Measurements from ENCODE around the gene SASH1. TPM values are rescaled to one million over a fixed set of nuclear protein-coding genes. Genes with fewer than 3 reads are reported as not detected.

The SASH1 gene
- total RNA-seq, 2 donors from 2014 or later = 4.6 to 12.4 TPM

GRCh38 chr6:148423133-148423532 is 80.5 kb downstream of the SASH1 start:
- WGBS, 2 experiments (ENCODE audit: insufficient coverage in 1 of 2, insufficient read length in 1 of 2) = 100% methylated on average over 4 of the region's 4 CpGs; no CpG with 5 or more reads in 1 of the 2 experiments
- no peaks in the 10 kb centered on the region for H3K4me1 Mint-ChIP-seq
- no peak overlapping the region for H3K9ac ChIP-seq (ENCODE audit: extremely low read depth, low read length, poor library complexity, severe bottlenecking)

GRCh38 chr6:148423601-148424270 is 81.1 kb downstream of the SASH1 start:
- Histone ChIP-seq H3K9ac (ENCODE audit: extremely low read depth, low read length, poor library complexity, severe bottlenecking) (no peak overlapping the region), H3K9me3 (ENCODE audit: control insufficient read depth, low read length) (no peaks in the 10 kb centered on the region), H3K27ac (ENCODE audit: low read depth, low read length) (peak overlapping the region; percentile 39), H3K4me3 (ENCODE audit: low read length) (no peak overlapping the region), H3K36me3 (ENCODE audit: control insufficient read depth, insufficient read depth, low read length) (no peaks in the 10 kb centered on the region), H3K27me3 (ENCODE audit: control insufficient read depth, insufficient read depth, low read length, poor library complexity, severe bottlenecking) (no peaks in the 10 kb centered on the region), H3K4me1 (ENCODE audit: control insufficient read depth, insufficient read depth, low read length) (no peaks in the 10 kb centered on the region)
- H3K27ac Mint-ChIP-seq = no peak overlapping the region
- no peak for DNase-seq
- no peak for TF ChIP-seq CTCF (conservative IDR thresholded peaks at IDR 0.05)
- WGBS, 2 experiments (ENCODE audit: insufficient coverage in 1 of 2, insufficient read length in 1 of 2) = 88 to 97% methylated on average over 4 to 9 of the region's 9 CpGs
- no peaks in the 10 kb centered on the region for H3K27me3 Mint-ChIP-seq (ENCODE audit: insufficient read depth)
- no peaks in the 10 kb centered on the region for H3K36me3 Mint-ChIP-seq (ENCODE audit: low read depth)
- no peak overlapping the region for H3K4me3 Mint-ChIP-seq
- no peaks in the 10 kb centered on the region for H3K4me1 Mint-ChIP-seq
- H3K9me3 Mint-ChIP-seq = no peaks in the 10 kb centered on the region

More at GRCh38 chr6:148423133-148423532, 80.5 kb downstream of the SASH1 start:
- no peaks in the 10 kb centered on the region for H3K9me3 Mint-ChIP-seq
- no peak overlapping the region for H3K4me3 Mint-ChIP-seq
- Histone ChIP-seq H3K4me3 (ENCODE audit: low read length) (no peak overlapping the region), H3K27me3 (ENCODE audit: control insufficient read depth, insufficient read depth, low read length, poor library complexity, severe bottlenecking) (no peaks in the 10 kb centered on the region), H3K27ac (ENCODE audit: low read depth, low read length) (peak overlapping the region; percentile 39), H3K4me1 (ENCODE audit: control insufficient read depth, insufficient read depth, low read length) (no peaks in the 10 kb centered on the region), H3K36me3 (ENCODE audit: control insufficient read depth, insufficient read depth, low read length) (no peaks in the 10 kb centered on the region), H3K9me3 (ENCODE audit: control insufficient read depth, low read length) (no peaks in the 10 kb centered on the region)
- no peak for TF ChIP-seq CTCF (conservative IDR thresholded peaks at IDR 0.05)
- DNase-seq = no peak
- no peaks in the 10 kb centered on the region for H3K36me3 Mint-ChIP-seq (ENCODE audit: low read depth)
- no peak overlapping the region for H3K27ac Mint-ChIP-seq
- H3K27me3 Mint-ChIP-seq (ENCODE audit: insufficient read depth) = no peaks in the 10 kb centered on the region

- H3K27ac ChIP-seq (ENCODE audit: low read depth, low read length) = no peak overlapping the region
- no peak for DNase-seq
- Mint-ChIP-seq H3K9me3 (no peaks in the 10 kb centered on the region), H3K27ac (no peak overlapping the region), H3K4me3 (no peak overlapping the region), H3K27me3 (ENCODE audit: insufficient read depth) (no peaks in the 10 kb centered on the region), H3K36me3 (ENCODE audit: low read depth) (no peaks in the 10 kb centered on the region), H3K4me1 (no peaks in the 10 kb centered on the region)
- no peak overlapping the region for H3K4me3 ChIP-seq (ENCODE audit: low read length)
- no peaks in the 10 kb centered on the region for H3K9me3 ChIP-seq (ENCODE audit: control insufficient read depth, low read length)
- H3K9ac ChIP-seq (ENCODE audit: extremely low read depth, low read length, poor library complexity, severe bottlenecking) = no peak overlapping the region
- no peaks in the 10 kb centered on the region for H3K4me1 ChIP-seq (ENCODE audit: control insufficient read depth, insufficient read depth, low read length)
- no peaks in the 10 kb centered on the region for H3K27me3 ChIP-seq (ENCODE audit: control insufficient read depth, insufficient read depth, low read length, poor library complexity, severe bottlenecking)
- 100% methylated on average over 1 of the region's 2 CpGs; no CpG with 5 or more reads in 1 of the 2 experiments for WGBS, 2 experiments (ENCODE audit: insufficient coverage in 1 of 2, insufficient read length in 1 of 2)
- no peak for TF ChIP-seq CTCF (conservative IDR thresholded peaks at IDR 0.05)
- H3K36me3 ChIP-seq (ENCODE audit: control insufficient read depth, insufficient read depth, low read length) = no peaks in the 10 kb centered on the region
Measured at GRCh38 chr6:148425443-148425842, 82.8 kb downstream of the SASH1 start.
